HepG2 (cell line): ENCODE results near the gene GRM1. TPM values are rescaled to one million over a fixed set of nuclear protein-coding genes. Genes with fewer than 3 reads are reported as not detected.

Experiments
- ATF5 ChIP-seq: sonication (generic); formaldehyde crosslinking; IDR thresholded peaks from 2 replicates; pipeline ENCODE4 v1.4.0; 2020; ENCODE audit warnings: mild to moderate bottlenecking, low read depth, missing genetic modification reagents
- HDAC6 ChIP-seq: fragments of 200-600 bp; sonication (generic); IDR thresholded peaks from 2 replicates; pipeline ENCODE4 v1.7.0; 2017; ENCODE audit warnings: mild to moderate bottlenecking, antibody characterized with exemption, low read length, low read depth
- HMGXB4 ChIP-seq, 2 experiments: sonication (generic) in 1 of 2; formaldehyde crosslinking in 1 of 2; IDR thresholded peaks; 2 replicates each; pipeline versions ENCODE4 v1.4.0 to v1.6.1; 2018 to 2020; ENCODE audit warnings: missing genetic modification reagents in 2 of 2, borderline replicate concordance in 1 of 2, low read depth in 1 of 2, mild to moderate bottlenecking in 1 of 2, missing biosample characterization in 1 of 2
- HOXA5 ChIP-seq: sonication (generic); formaldehyde crosslinking; IDR thresholded peaks from 2 replicates; pipeline ENCODE4 v1.4.0; 2020; ENCODE audit warnings: missing genetic modification reagents
- IRF1 ChIP-seq: sonication (generic); formaldehyde crosslinking; IDR thresholded peaks from 2 replicates; pipeline ENCODE4 v1.4.0; 2020; ENCODE audit warnings: low read depth, mild to moderate bottlenecking, missing genetic modification reagents
- KDM6A ChIP-seq: IDR thresholded peaks from 2 replicates; pipeline ENCODE4 v1.6.1; 2016; ENCODE audit warnings: low read depth
- POGZ ChIP-seq: sonication (generic); formaldehyde crosslinking; IDR thresholded peaks from 2 replicates; pipeline ENCODE4 v1.4.0; 2020; ENCODE audit warnings: mild to moderate bottlenecking, missing genetic modification reagents
- RFX3 ChIP-seq: IDR thresholded peaks from 2 replicates; pipeline ENCODE4 v1.6.1; 2016; ENCODE audit warnings: missing biosample characterization, missing genetic modification reagents
- RFX5 ChIP-seq: IDR thresholded peaks from 2 replicates; pipeline ENCODE4 v1.6.1; 2011; ENCODE audit warnings: low read depth, low read length, improper control_type of control experiment
- STAT5B ChIP-seq: sonication (generic); formaldehyde crosslinking; IDR thresholded peaks from 2 replicates; pipeline ENCODE4 v1.4.0; 2020; ENCODE audit warnings: missing genetic modification reagents
- SYNCRIP ChIP-seq: fragments of 200-400 bp; formaldehyde crosslinking; IDR thresholded peaks from 2 replicates; pipeline ENCODE4 v1.6.1; 2018; ENCODE audit warnings: mild to moderate bottlenecking, low read depth, low read length; ENCODE audit not compliant: insufficient read depth
- TEAD2 ChIP-seq: sonication (generic); formaldehyde crosslinking; IDR thresholded peaks from 2 replicates; pipeline ENCODE4 v1.9.0; 2021; ENCODE audit warnings: missing genetic modification reagents
- ZNF30 ChIP-seq: sonication (generic); formaldehyde crosslinking; IDR thresholded peaks from 2 replicates; pipeline ENCODE4 v1.5.0; 2020; ENCODE audit warnings: mild to moderate bottlenecking, missing genetic modification reagents
- ZNF318 ChIP-seq: sonication (generic); formaldehyde crosslinking; IDR thresholded peaks from 2 replicates; pipeline ENCODE4 v1.4.0; 2020; ENCODE audit warnings: mild to moderate bottlenecking, missing genetic modification reagents
- ZNF333 ChIP-seq: sonication (generic); formaldehyde crosslinking; IDR thresholded peaks from 2 replicates; pipeline ENCODE4 v1.4.0; 2020; ENCODE audit warnings: mild to moderate bottlenecking, missing genetic modification reagents, borderline replicate concordance
- ZNF335 ChIP-seq: sonication (generic); formaldehyde crosslinking; IDR thresholded peaks from 2 replicates; pipeline ENCODE4 v1.4.0; 2020; ENCODE audit warnings: missing genetic modification reagents
- ZNF576 ChIP-seq: sonication (generic); formaldehyde crosslinking; IDR thresholded peaks from 2 replicates; pipeline ENCODE4 v1.4.0; 2020; ENCODE audit warnings: mild to moderate bottlenecking, missing genetic modification reagents
- ZNF777 ChIP-seq: sonication (generic); formaldehyde crosslinking; IDR thresholded peaks from 2 replicates; pipeline ENCODE4 v1.4.0; 2020; ENCODE audit warnings: missing genetic modification reagents
- polyA plus RNA-seq, 8 experiments: library from polyadenylated mRNA; depleted of rRNA in 3 of 8; stranded (reverse) in 7 of 8; unstranded in 1 of 8; fragments of >200 nt; fragmentation: Illumina TruSeq in 4 of 8; extraction: Trizol in 4 of 8; gene quantifications; 2 replicates each; pipeline versions ENCODE4 v1.2.1 to v1.2.3, GENCODE V29; 2011 to 2016; ENCODE audit warnings: low read depth in 4 of 8, missing spikeins in 1 of 8, mixed read lengths in 1 of 8; ENCODE audit not compliant: insufficient read depth in 1 of 8
- total RNA-seq, 5 experiments: library from RNA; depleted of rRNA; stranded (reverse); fragments of >200 nt; fragmentation: Illumina TruSeq; extraction: Trizol; gene quantifications; 2 replicates each; pipeline ENCODE4 v1.2.3, GENCODE V29; 2016; ENCODE audit warnings: low read depth in 1 of 5

Gene GRM1
- total and polyA plus RNA-seq, 2 of the 13 experiments (the other 11 are each of a cell fraction or from before 2014, with no cell fraction given) = 0.09 TPM; not detected in 1

GRCh38 chr6:146028252-146028795 lies 538 bp upstream of the GRM1 start (continued):
- TF ChIP-seq ZNF318 (CRISPR knock-in tag) (peak; percentile 36; the same call in 1 of the 2 replicates), HOXA5 (CRISPR knock-in tag) (peak; percentile 99), RFX5 (no peak), ZNF335 (peak; percentile 90), POGZ (CRISPR knock-in tag) (no peak), ZNF30 (CRISPR knock-in tag) (no peak), HDAC6 (no peak), ZNF777 (CRISPR knock-in tag) (peak; percentile 81), RFX3 (CRISPR knock-in tag) (no peak), TEAD2 (CRISPR knock-in tag) (peak; percentile 94), ZNF333 (CRISPR knock-in tag) (peak; percentile 79; the same call in 1 of the 2 replicates), ATF5 (CRISPR knock-in tag) (0 out of 2 replicates have a peak, but pooled peaks have one; percentile 61), ZNF576 (no peak), STAT5B (peak; percentile 90), HMGXB4 (CRISPR knock-in tag; IDR thresholded peaks at IDR 0.05; ENCODE audit: borderline replicate concordance in 1 of 2, low read depth in 1 of 2) (0 out of 4 replicates have a peak, but pooled peaks of 1 of the 2 experiments have one; percentile 40), IRF1 (CRISPR knock-in tag) (0 out of 2 replicates have a peak, but pooled peaks have one; percentile 39), SYNCRIP (no peak), KDM6A (CRISPR knock-in tag) (no peak)
